ENCODE measurements around the gene PYGO2.

The PYGO2 gene

DNA sequence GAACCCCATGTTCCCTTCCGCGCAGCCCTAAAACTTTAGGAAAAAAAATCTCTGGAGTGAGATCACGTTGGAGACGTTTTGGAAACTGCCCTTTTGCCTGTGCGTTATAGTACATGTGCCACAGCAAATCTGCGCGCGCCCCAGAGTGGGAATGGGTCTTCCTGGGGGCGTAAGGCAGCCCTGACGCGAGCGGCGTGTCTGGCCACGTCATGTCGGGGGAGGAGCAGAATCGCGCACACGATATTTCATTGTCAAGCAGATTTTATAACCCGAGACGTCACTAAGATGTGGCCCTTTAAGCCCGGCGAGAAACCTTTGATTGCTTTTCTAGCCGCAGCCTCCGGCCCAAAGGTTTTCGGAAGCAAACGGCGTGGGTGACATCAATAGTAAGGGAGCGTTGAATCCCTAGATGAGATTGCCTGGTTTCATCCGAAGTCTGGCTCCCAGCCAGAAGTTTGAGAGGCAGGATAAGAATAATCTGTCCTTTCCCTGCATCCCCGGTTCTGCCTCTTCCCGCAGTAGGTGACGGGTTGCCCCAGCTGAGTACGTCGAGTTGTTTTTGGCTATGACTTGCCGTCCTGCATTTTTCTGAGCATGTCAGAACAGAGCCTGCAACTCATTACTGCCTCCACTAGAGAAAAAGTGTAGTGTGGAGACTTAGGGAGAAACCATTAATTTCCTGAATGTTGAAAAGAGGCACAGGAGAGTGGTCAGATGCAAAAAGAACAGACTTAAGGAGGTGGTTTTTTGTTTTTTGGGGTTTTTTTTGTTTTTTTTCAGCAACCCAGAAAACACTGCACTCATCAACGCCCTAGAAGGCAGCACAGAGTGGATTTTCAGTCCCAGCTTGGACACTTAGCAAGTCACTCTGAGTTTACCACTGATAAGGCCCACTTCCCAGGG, 24.2 kb downstream of the PYGO2 start:
- DNase-seq (ENCODE audit: low read depth): peak; percentile 96
- TF ChIP-seq, protein P1, sequence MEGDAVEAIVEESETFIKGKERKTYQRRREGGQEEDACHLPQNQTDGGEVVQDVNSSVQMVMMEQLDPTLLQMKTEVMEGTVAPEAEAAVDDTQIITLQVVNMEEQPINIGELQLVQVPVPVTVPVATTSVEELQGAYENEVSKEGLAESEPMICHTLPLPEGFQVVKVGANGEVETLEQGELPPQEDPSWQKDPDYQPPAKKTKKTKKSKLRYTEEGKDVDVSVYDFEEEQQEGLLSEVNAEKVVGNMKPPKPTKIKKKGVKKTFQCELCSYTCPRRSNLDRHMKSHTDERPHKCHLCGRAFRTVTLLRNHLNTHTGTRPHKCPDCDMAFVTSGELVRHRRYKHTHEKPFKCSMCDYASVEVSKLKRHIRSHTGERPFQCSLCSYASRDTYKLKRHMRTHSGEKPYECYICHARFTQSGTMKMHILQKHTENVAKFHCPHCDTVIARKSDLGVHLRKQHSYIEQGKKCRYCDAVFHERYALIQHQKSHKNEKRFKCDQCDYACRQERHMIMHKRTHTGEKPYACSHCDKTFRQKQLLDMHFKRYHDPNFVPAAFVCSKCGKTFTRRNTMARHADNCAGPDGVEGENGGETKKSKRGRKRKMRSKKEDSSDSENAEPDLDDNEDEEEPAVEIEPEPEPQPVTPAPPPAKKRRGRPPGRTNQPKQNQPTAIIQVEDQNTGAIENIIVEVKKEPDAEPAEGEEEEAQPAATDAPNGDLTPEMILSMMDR (conservative IDR thresholded peaks at IDR 0.05; ENCODE audit: low read length): peak; percentile 44

DNA sequence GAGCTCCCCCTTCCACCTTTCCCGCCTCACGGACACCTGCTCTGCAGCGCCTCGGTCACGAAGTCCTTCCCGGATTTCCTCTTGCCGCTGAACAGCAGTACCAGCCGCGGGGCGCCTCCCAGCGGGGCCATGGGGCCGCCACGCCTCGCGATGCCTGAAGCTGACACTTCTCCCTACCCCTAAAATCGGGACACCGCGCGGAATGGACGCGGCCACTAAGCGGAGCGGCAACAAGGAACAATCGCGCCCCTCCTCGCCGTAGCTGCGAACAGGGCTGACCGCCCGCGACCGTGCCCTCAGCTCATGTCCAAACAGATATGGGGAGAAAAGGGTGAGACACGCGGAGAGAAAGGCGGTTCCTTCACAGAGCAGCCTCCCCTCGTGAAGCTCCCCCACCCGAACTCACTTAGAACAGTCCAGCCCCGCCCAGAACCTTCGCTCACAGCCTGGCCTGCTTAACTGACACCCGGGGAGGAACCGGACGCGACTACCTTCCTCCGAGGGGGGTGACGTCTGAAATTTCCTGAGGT, 25.0 kb downstream of the PYGO2 start, which contains the start of gene PMVK:
Gene PMVK, minus strand, starts transcription at position 165 of the 530 bp plus-strand sequence. Its CDS starts 34 bp downstream, at position 131.
- TF ChIP-seq, protein P1 (conservative IDR thresholded peaks at IDR 0.05; ENCODE audit: low read length): peak; percentile 33
- DNase-seq (ENCODE audit: low read depth): peak; percentile 96

More for the DNA sequence above, 24.2 kb downstream of the PYGO2 start:
- H3K4me3 ChIP-seq (ENCODE audit: low read length): peak overlapping the region; percentile 99

DNA sequence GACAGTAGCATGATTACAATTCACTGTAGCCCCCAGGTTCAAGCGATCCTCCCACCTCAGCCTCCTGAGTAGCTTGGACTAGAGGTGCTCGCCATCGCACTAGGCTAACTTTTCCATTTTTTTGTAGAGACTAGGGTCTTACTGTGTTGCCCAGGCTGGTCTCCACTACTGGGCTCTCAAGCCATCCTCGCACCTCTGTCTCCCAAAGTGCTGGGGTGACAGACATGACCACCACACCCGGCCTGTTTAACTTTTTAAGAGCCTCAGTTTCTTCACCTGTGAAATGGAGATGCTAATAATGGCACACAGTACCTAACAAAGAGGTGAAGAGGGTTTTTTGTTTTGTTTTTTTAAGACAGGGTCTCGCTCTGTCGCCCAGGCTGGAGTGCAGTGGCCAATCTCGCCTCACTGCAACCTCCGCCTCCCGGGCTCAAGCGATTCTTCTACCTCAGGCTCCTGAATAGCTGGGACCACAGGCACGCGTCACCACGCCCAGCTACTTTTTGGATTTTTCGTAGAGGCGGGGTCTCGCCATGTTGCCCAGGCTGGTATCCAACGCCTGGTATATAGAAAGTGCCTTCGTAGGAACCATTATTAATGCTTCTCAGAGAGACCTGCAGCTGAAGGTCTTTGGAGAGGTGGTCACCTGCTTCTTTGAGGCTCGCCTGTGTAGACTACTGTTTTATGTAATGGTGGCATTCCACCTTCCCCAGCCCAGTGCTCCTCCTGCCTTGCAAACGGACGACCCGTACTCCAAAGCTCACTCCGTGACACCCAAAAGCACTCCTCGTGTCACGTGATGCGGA, 25.6 kb downstream of the PYGO2 start:
- DNase-seq (ENCODE audit: low read depth): no peak
- peak overlapping the region; percentile 99 for H3K4me3 ChIP-seq (ENCODE audit: low read length)
- TF ChIP-seq, protein P1 (conservative IDR thresholded peaks at IDR 0.05; ENCODE audit: low read length): no peak

More for the DNA sequence above, 25.0 kb downstream of the PYGO2 start, which contains the start of gene PMVK:
- H3K4me3 ChIP-seq (ENCODE audit: low read length): peak within 1 kb of the TSS; percentile 99

DNA sequence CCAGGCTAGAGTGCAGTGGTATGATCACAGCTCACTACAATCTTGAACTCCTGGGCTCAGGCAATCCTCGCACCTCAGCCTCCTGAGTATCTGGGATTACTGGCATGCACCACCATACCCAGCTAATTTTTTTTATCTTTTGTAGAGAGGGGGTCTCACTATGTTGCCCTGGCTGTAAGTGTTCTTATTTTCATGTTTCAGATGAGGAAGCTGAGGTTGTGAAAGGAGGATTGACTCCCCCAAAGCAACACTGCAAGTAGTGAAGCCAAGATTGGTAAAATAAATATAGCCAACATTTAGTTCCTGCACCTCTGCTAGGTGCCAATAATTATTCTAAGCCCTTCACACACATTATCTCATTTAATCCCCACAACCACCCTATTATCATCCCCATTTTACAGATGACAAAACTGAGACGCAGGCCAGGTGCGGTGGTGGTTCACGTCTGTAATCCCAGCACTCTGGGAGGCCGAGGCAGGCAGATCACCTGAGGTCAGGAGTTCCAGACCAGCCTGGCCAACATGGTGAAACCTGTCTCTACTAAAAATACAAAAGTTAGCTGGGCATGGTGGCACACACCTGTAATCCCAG, 27.1 kb downstream of the PYGO2 start:
- no peak overlapping the region for H3K4me3 ChIP-seq (ENCODE audit: low read length)
- TF ChIP-seq, protein P1 (conservative IDR thresholded peaks at IDR 0.05; ENCODE audit: low read length): no peak
- no peak for DNase-seq (ENCODE audit: low read depth)

DNA sequence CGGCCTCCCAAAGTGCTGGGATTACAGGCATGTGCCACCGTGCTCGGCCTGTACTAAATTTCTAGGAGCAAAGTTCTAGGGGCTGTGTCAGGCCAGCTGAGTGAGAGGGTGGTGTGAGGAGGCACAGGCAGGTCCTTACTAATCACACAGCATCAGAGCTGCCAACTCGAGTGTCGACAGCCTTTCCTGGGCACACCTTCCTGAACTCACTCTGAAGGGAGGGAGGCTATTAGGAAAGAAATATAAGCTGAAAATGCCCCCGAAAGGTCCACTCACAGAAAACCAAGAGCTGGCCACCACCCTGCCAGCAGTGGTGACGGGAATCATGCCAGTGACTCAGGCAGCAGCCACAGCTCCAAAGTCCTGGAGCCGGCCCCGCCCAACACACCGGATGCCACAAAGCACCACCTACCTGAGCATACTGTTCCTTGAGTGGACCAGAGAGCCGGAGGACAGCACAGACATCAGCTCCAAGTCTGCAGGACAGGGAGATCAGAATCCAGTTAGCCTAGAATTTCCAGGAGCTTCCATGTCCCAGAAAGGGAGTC, 29.6 kb downstream of the PYGO2 start:
- TF ChIP-seq, protein P1 (conservative IDR thresholded peaks at IDR 0.05; ENCODE audit: low read length): no peak
- H3K4me3 ChIP-seq (ENCODE audit: low read length): no peak overlapping the region
- no peak for DNase-seq (ENCODE audit: low read depth)

DNA sequence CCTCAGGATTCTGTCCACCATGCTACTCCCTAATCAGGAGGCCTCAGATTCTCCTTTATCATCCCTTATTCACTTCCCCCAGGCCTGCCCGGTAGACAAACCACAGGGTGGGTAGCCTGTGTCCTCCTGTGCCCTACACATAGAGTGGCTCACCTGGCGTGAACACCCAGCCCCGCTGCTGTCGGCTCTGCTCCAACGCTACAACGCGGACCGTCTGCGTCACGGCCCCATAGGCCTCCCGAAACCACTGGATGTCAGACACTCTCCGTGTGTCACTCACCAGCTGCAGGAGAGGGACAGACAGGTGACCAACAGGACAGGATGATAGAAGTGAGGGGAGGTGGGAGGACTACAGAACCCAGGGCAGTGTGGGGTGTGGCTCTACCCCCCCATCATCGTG, 35.4 kb downstream of the PYGO2 start:
- TF ChIP-seq, protein P1 (conservative IDR thresholded peaks at IDR 0.05; ENCODE audit: low read length): no peak
- H3K4me3 ChIP-seq (ENCODE audit: low read length): no peak overlapping the region
- no peak for DNase-seq (ENCODE audit: low read depth)

Data from AG10803 (cell line).